GM12875 (cell line): Measurements from ENCODE around the gene FEM1B.
A peak's percentile ranks its signal among the peaks of the same experiment; 100 is the strongest.

Experiments
- H3K4me3 ChIP-seq: one replicate; pipeline ENCODE4 v1.5.1; 2011; ENCODE audit warnings: low read depth, low read length, control low read depth
- TF ChIP-seq, protein P1 (sequence below): IDR thresholded peaks from 2 replicates; pipeline ENCODE4 v1.5.1; 2011; ENCODE audit warnings: low read depth, mild to moderate bottlenecking, control low read depth, inconsistent platforms, low read length, moderate library complexity, borderline replicate concordance; ENCODE audit not compliant: insufficient read depth

The FEM1B gene

DNA sequence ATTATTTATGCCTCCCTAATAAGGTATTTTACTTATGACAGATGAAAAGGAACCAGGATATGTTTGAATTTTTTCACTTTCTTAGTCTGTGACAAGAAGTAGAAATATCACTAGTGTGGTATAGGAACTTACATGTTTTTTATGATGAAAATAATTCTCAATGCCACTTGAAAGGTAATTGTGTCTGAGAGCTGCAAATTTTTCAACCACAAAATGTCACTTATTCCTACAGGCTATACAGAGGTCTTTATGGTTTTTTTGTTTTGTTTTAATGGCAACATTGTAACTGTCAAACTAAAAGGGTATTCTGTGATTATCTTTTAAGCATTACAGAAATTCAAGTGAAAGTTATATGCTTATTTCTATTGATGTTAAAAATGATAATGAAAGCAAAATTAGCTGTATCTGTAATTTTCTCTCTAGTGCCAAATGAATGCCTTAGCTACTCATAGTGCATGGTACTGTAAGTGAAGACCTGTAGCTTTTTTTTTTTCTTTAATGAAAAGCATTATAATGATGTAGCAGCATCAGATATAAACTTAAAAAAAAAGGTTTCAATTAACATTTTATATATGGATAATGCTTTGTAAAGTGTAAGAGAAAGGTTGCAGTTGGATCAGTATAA is 14.7 kb downstream of the FEM1B start:
- TF ChIP-seq, protein P1, sequence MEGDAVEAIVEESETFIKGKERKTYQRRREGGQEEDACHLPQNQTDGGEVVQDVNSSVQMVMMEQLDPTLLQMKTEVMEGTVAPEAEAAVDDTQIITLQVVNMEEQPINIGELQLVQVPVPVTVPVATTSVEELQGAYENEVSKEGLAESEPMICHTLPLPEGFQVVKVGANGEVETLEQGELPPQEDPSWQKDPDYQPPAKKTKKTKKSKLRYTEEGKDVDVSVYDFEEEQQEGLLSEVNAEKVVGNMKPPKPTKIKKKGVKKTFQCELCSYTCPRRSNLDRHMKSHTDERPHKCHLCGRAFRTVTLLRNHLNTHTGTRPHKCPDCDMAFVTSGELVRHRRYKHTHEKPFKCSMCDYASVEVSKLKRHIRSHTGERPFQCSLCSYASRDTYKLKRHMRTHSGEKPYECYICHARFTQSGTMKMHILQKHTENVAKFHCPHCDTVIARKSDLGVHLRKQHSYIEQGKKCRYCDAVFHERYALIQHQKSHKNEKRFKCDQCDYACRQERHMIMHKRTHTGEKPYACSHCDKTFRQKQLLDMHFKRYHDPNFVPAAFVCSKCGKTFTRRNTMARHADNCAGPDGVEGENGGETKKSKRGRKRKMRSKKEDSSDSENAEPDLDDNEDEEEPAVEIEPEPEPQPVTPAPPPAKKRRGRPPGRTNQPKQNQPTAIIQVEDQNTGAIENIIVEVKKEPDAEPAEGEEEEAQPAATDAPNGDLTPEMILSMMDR = no peak
- no peak overlapping the region for H3K4me3 ChIP-seq

DNA sequence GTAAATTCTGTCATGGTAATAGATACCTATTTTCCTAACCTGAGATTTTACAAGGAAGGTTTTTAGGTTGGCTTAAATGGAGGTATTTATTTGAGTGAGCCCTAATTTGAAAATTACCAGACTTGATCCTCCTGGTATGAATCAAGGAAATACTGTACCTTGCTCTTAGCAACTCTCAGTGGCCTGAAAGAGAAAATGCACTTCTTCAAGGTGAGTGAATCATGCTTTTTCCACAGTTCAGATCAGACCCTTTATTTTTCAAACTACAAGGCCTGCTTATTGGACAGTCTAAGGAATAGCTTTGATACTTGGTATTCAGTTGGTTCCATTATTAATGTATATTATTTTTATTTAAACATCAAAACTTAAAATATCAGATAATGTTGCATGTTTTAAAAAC is 15.4 kb downstream of the FEM1B start:
- TF ChIP-seq, protein P1 = no peak
- H3K4me3 ChIP-seq = no peak overlapping the region

DNA sequence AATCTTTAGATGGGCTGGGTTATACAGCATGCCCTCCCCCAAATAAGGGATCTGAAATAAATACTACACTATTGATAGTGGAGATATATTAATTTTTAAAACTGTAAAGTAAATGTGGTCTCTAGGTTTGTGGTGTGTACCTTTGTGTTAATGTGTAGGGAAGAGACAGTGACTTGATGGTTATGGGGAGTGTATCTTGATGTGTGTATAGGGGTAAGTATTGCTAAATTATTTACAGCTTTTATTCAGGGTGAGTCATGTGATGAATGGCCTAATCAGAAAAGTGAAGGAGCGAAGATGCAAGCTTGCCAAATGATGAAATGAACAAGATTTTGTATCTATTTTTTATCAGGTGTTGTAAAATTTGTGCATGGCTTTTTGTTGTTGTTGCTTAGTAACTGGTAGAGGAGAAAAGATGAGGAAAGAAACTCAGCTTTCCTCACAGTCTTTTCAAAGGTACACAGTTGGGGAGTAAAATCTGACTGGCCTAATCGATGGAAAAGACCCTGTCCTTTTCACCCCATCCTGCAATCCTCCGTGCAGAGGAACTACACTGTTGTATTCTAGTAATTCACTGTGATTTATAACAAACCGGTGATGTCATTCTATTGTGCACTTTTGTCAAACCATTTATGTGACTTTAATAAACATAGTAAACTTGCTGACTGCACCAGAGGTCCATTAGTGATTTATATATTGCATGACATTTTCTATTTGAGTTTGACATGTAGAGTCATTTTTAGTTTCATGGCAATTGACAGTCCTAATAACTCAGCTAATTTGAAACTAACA is 17.7 kb downstream of the FEM1B start:
- H3K4me3 ChIP-seq = no peak overlapping the region
- TF ChIP-seq, protein P1 = no peak

DNA sequence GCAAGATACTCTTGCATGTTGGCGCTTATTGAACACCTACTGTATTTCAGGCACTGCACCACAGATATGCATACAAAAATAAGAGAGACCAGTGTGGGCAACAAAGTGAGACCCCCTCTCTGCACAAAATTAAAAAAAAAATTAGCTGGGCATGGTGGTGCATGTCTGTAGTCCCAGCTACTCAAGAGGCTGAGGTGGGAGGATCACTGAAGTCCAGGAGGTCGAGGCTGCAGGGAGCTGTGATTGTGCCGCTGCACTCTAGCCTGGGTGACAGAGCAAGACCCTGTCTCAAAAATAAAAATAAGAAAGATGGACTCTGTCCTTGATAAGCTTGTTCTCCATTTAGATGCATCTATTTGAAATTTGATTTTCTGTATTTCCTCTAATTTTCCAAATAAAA is 20.8 kb downstream of the FEM1B start:
- TF ChIP-seq, protein P1 = no peak
- H3K4me3 ChIP-seq = no peak overlapping the region

DNA sequence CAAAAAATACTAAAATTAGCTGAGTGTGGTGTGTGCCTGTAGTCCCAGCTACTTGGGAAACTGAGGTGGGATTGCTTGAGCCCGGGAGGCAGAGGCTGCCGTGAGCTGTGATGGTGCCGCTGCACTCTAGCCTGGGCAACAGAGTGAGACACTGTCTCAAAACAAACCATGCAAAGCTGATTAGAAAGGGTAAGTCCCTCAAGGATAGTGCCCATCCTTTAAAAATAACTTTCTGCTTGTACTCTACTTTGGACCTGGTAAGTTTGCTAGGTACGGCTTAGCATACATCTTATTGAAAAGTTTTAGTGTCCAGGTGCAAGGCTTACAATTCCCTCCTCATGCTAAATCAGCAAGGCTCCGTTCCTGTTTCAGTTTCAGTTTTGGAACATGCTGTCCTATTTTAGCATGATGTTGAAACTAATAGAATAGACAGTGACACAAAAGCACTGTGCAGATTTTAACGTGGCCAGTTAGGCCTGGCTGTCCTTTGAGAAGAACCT is 21.4 kb downstream of the FEM1B start:
- TF ChIP-seq, protein P1 = no peak
- peak overlapping the region; percentile 33 for H3K4me3 ChIP-seq

DNA sequence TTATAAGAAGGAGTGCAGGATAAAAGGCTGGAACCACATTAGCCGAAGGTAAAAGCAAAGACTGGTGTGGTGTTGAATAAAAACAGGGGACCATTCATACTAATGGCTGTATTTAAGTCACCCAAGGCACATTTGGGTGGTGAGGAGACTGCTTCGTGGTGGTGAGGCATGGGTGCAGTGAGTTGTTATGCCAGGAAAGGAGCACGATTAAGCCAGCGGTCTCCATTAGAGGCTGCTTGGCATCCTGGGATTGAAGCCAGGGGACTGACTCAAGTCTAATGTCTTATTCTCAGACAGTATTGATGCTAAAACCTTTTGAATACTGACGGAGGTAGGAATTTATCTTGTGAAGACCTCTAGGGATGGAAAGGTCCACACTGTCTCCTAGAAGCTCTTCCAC is 21.9 kb downstream of the FEM1B start:
- H3K4me3 ChIP-seq = no peak overlapping the region
- TF ChIP-seq, protein P1 = no peak

DNA sequence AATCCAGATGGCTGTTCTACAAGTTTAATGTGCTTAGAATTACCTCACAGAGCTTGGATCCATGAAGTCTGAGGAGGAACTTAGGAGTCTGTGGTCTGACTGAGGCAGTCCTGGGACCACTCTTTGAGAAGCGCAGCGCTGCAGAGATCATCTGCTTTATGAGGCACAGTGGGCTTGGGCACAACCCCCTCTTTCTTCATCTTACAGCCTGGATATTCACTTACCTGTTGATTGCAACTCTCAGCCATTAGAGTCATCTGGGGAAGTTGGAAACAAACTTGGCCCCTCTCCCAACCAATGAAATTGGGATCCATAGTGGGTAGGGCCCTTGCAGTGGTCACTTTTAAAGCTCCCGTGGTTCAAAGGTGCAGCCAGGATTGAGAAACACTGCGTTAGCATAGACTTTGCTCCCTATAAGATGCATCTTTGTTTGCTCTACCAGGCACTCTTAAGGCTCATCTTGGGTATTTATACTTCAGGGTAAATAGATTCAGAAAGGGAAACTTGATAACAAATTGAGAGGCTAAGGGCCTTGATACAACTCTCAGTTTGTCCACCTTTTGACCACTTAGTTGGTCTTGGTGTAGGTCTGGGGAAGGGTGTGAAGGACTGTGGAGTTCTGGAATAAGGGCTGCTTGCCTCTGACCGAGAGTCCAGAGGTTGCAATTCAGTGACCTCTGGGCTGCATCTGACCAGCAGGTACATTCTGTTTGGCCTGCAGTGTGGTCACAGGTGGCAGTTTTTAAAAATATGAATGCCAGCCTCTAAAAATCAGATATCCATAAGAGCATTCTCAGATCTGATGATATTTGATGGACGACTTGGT is 22.8 kb downstream of the FEM1B start:
- TF ChIP-seq, protein P1 = no peak
- H3K4me3 ChIP-seq = no peak overlapping the region
